Skeletal muscle cell (primary cell): ENCODE results near the gene CARS2.

Experiments
- DNase-seq: peaks from one replicate; pipeline ENCODE4 v3.0.0-alpha.2; 2010; ENCODE audit warnings: low read depth
- H3K4me3 ChIP-seq: 2 replicates; pipeline ENCODE4 v1.5.1; 2011; ENCODE audit warnings: low read depth, mild to moderate bottlenecking, control low read depth, low read length, moderate library complexity

The CARS2 gene

GRCh38 chr13:110600980-110601379 is 104.9 kb downstream of the CARS2 start:
- H3K4me3 ChIP-seq = no peak overlapping the region

GRCh38 chr13:110600261-110600819 is 105.6 kb downstream of the CARS2 start:
- no peak for DNase-seq
- H3K4me3 ChIP-seq = no peak overlapping the region

More at GRCh38 chr13:110600980-110601379, 104.9 kb downstream of the CARS2 start:
- DNase-seq = no peak

- no peak overlapping the region for H3K4me3 ChIP-seq
- DNase-seq = no peak
Observed at GRCh38 chr13:110597041-110597689, 108.8 kb downstream of the CARS2 start.

GRCh38 chr13:110593430-110594130 is 112.3 kb downstream of the CARS2 start:
- DNase-seq = no peak
- H3K4me3 ChIP-seq = no peak overlapping the region

- no peak overlapping the region for H3K4me3 ChIP-seq
- no peak for DNase-seq
Observed at GRCh38 chr13:110592665-110593064, 113.3 kb downstream of the CARS2 start.
